HEK293 (cell line): Measurements from ENCODE around the gene TK1.

Source experiments
- CTCF ChIA-PET: fragments of 350-600 bp; formaldehyde crosslinking; extraction: SDS; loops from one replicate; lab custom pipeline; 2021; ENCODE audit warnings: antibody characterized with exemption; lab: Yijun Ruan, JAX
- POLR2A ChIA-PET: fragments of 300-600 bp; formaldehyde crosslinking; extraction: SDS; loops from one replicate; lab custom pipeline; 2020; ENCODE audit warnings: antibody characterized with exemption, inconsistent platforms; lab: Yijun Ruan, JAX
- H3K27ac ChIP-seq: fragments of 200-500 bp; sonication (Bioruptor generic); 2 replicates; pipeline ENCODE4 v1.5.1; 2014; ENCODE audit warnings: low read depth, low read length, control low read depth, inconsistent platforms; ENCODE audit errors: extremely low read depth
- H3K36me3 ChIP-seq, 2 experiments: fragments of 200-500 bp in 1 of 2; sonication (Bioruptor generic) in 1 of 2; 1 replicate in 1 of 2; 2 replicates in 1 of 2; pipeline ENCODE4 v1.5.1; 2014 to 2017; ENCODE audit warnings: inconsistent platforms in 2 of 2, low read length in 2 of 2; ENCODE audit not compliant: control insufficient read depth in 2 of 2, insufficient read depth in 1 of 2
- H3K4me1 ChIP-seq: fragments of 200-500 bp; sonication (Bioruptor generic); 2 replicates; pipeline ENCODE4 v1.5.1; 2014; ENCODE audit warnings: mild to moderate bottlenecking, low read length, inconsistent platforms; ENCODE audit not compliant: control insufficient read depth, insufficient read depth
- H3K4me3 ChIP-seq: 2 replicates; pipeline ENCODE4 v1.5.1; 2011; ENCODE audit warnings: low read depth, mild to moderate bottlenecking, control low read depth, low read length, moderate library complexity
- H3K9me3 ChIP-seq: fragments of 200-500 bp; sonication (Bioruptor generic); 2 replicates; pipeline ENCODE4 v1.5.1; 2014; ENCODE audit warnings: low read depth, low read length, inconsistent platforms; ENCODE audit not compliant: control insufficient read depth, insufficient read depth
- GLIS2 ChIP-seq: fragments of 450-650 bp; formaldehyde crosslinking; IDR thresholded peaks from 2 replicates; pipeline ENCODE4 v1.5.1; 2016; ENCODE audit warnings: missing biosample characterization, missing genetic modification characterization
- HOXA7 ChIP-seq: sonication (generic); formaldehyde crosslinking; IDR thresholded peaks from 2 replicates; pipeline ENCODE4 v1.8.1; 2022; ENCODE audit warnings: missing genetic modification reagents, borderline replicate concordance
- WT1 ChIP-seq: fragments of 450-650 bp; formaldehyde crosslinking; IDR thresholded peaks from 2 replicates; pipeline ENCODE4 v1.5.1; 2016; ENCODE audit warnings: missing biosample characterization, missing genetic modification characterization
- YY2 ChIP-seq: fragments of 450-650 bp; formaldehyde crosslinking; IDR thresholded peaks from 2 replicates; pipeline ENCODE4 v1.5.1; 2016; ENCODE audit warnings: missing biosample characterization, missing genetic modification characterization
- ZBTB20 ChIP-seq: fragments of 450-650 bp; formaldehyde crosslinking; IDR thresholded peaks from 2 replicates; pipeline ENCODE4 v1.5.1; 2016; ENCODE audit warnings: missing biosample characterization, missing genetic modification characterization
- ZFP37 ChIP-seq: fragments of 450-650 bp; formaldehyde crosslinking; IDR thresholded peaks from 2 replicates; pipeline ENCODE4 v1.5.1; 2016; ENCODE audit warnings: missing biosample characterization, missing genetic modification characterization
- ZFP69B ChIP-seq: fragments of 450-650 bp; formaldehyde crosslinking; IDR thresholded peaks from 2 replicates; pipeline ENCODE4 v1.5.1; 2016; ENCODE audit warnings: missing biosample characterization, missing genetic modification characterization
- ZNF121 ChIP-seq: fragments of 450-650 bp; formaldehyde crosslinking; IDR thresholded peaks from 2 replicates; pipeline ENCODE4 v1.5.1; 2016; ENCODE audit warnings: missing biosample characterization, missing genetic modification characterization
- ZNF132 ChIP-seq: fragments of 450-650 bp; formaldehyde crosslinking; IDR thresholded peaks from 2 replicates; pipeline ENCODE4 v1.5.1; 2017; ENCODE audit warnings: missing biosample characterization, missing genetic modification characterization, borderline replicate concordance
- ZNF157 ChIP-seq: fragments of 450-650 bp; formaldehyde crosslinking; IDR thresholded peaks from 2 replicates; pipeline ENCODE4 v1.5.1; 2016; ENCODE audit warnings: missing biosample characterization, missing genetic modification characterization
- ZNF223 ChIP-seq: fragments of 450-650 bp; formaldehyde crosslinking; IDR thresholded peaks from 2 replicates; pipeline ENCODE4 v1.5.1; 2016; ENCODE audit warnings: missing biosample characterization, missing genetic modification characterization
- ZNF266 ChIP-seq: fragments of 450-650 bp; formaldehyde crosslinking; IDR thresholded peaks from 2 replicates; pipeline ENCODE4 v1.5.1; 2016; ENCODE audit warnings: missing biosample characterization, missing genetic modification characterization, low read depth
- ZNF302 ChIP-seq: fragments of 450-650 bp; formaldehyde crosslinking; IDR thresholded peaks from 2 replicates; pipeline ENCODE4 v1.5.1; 2016; ENCODE audit warnings: missing biosample characterization, missing genetic modification characterization, low read depth
- ZNF341 ChIP-seq: fragments of 450-650 bp; formaldehyde crosslinking; IDR thresholded peaks from 2 replicates; pipeline ENCODE4; 2016; ENCODE audit warnings: low read depth, missing biosample characterization, missing genetic modification characterization
- ZNF473 ChIP-seq: fragments of 450-650 bp; formaldehyde crosslinking; IDR thresholded peaks from 2 replicates; pipeline ENCODE4 v1.5.1; 2017; ENCODE audit warnings: missing biosample characterization, missing genetic modification characterization
- ZNF596 ChIP-seq: fragments of 450-650 bp; IDR thresholded peaks from 2 replicates; pipeline ENCODE4 v1.5.0; 2018; ENCODE audit warnings: missing biosample characterization, mild to moderate bottlenecking, missing genetic modification characterization, moderate library complexity
- TF ChIP-seq, protein P1 (sequence below): fragments of 450-650 bp; formaldehyde crosslinking; IDR thresholded peaks from 2 replicates; pipeline ENCODE4 v1.5.1; 2016; ENCODE audit warnings: missing biosample characterization, missing genetic modification characterization
- TF ChIP-seq, protein P2 (sequence below): fragments of 450-650 bp; formaldehyde crosslinking; IDR thresholded peaks from 2 replicates; pipeline ENCODE4 v1.5.1; 2017; ENCODE audit warnings: missing biosample characterization, missing genetic modification characterization
- TF ChIP-seq, protein P3 (sequence below): fragments of 450-650 bp; formaldehyde crosslinking; IDR thresholded peaks from 2 replicates; pipeline ENCODE4 v1.5.1; 2016; ENCODE audit warnings: missing biosample characterization, missing genetic modification characterization
- TF ChIP-seq, protein P4 (sequence below): IDR thresholded peaks from 2 replicates; pipeline ENCODE4 v1.6.1; 2011; ENCODE audit warnings: mild to moderate bottlenecking, low read depth, low read length, borderline replicate concordance

The TK1 gene

DNA sequence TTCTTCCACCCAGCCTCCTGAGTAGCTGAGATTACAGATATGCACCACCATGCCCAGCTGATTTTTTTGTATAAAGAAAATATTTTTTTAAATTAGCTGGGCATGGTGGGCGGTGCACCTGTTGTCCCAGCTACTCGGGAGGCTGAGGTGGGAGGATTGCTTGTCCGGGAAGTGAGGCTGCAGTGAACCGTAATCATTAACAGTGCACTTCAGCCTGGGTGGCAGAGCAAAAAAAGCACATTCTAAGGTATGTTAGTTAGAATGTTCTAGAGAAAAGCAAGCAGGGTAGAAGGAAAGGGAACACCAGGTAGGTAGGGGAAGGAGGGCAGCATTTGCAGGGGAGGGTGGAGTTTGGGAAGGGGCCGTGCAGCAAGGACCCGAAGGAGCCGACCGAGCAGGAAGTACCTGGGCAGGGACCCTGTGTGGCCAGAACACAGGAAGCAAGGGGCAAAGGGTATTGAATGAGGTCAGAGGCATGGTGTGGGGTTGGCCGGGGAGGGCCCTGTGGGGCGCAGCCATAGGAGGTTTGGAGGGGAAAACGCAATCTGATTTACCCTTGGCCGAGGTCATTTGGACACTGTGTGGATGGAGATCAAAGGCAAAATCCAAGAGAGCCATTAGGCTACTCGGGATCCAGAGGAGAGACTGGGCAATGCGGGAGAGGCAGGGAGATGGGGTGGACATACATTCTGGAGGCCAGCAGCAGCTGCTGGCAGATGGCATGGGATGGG is 38.4 kb downstream of the TK1 start:
- no peaks in the 10 kb centered on the region for H3K36me3 ChIP-seq

DNA sequence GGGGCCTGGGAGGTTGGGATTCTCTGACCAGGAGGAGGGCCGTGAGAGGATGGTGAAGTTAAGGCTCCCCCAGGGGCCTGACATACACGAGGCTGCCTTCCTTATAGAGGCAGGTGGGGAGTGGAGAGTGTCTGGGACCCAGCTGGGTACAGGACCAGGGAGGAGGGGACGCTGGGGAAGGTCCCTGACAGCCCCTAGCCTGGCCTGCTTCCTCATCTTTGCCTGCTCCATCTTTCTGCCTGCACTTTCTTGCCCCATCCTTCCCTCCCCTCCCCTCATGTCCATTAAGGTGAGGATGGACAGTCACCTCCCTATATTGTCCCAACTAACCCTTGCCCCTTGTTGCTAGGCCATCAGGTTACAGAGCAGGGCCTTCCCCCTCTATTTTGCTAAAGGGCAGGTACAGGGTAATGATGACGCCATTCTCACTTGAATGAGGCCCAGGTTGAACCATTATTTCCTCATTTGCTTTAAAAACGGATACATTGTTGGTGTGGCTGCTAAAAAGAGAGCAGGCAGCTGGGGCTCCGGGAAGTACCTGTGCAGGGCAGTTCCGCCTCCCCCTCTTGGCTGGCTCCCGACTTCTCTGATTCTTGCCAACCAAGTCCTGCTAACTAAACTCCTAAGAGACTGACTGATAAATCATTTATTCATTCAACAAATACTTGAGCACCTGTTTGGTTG is 39.4 kb downstream of the TK1 start:
- ChIA-PET POLR2A (interaction anchor here (1.2 kb wide), 1 partner anchor 14 kb away, joined by 4 read pairs; no protein-coding TSS in a partner anchor), CTCF (interaction anchor here (0.6 to 1.5 kb wide), 4 partner anchors 10 to 213 kb away, joined by 3 to 6 read pairs (median 4); no protein-coding TSS in a partner anchor)
- peaks cover 4% of the 10 kb centered on the region for H3K4me1 ChIP-seq
- TF ChIP-seq ZNF121 (tag by site-specific recombination) (no peak), ZFP69B (no peak), ZNF302 (tag by site-specific recombination) (no peak), ZNF223 (tag by site-specific recombination) (0 out of 2 replicates have a peak, but pooled peaks have one; percentile 47)
- TF ChIP-seq, protein P1, sequence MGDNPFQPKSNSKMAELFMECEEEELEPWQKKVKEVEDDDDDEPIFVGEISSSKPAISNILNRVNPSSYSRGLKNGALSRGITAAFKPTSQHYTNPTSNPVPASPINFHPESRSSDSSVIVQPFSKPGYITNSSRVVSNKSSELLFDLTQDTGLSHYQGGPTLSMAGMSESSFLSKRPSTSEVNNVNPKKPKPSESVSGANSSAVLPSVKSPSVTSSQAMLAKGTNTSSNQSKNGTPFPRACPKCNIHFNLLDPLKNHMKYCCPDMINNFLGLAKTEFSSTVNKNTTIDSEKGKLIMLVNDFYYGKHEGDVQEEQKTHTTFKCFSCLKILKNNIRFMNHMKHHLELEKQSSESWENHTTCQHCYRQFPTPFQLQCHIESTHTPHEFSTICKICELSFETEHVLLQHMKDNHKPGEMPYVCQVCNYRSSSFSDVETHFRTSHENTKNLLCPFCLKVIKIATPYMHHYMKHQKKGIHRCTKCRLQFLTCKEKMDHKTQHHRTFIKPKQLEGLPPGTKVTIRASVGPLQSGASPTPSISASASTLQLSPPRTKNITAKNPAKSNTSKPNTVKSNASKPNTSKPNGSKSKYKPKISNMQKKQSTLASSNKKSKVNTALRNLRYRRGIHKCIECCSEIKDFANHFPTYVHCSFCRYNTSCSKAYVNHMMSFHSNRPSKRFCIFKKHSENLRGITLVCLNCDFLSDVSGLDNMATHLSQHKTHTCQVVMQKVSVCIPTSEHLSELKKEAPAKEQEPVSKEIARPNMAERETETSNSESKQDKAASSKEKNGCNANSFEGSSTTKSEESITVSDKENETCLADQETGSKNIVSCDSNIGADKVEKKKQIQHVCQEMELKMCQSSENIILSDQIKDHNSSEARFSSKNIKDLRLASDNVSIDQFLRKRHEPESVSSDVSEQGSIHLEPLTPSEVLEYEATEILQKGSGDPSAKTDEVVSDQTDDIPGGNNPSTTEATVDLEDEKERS (tag by site-specific recombination), result no peak
- H3K27ac ChIP-seq, result no peak overlapping the region
- H3K36me3 ChIP-seq, result no peaks in the 10 kb centered on the region
- H3K9me3 ChIP-seq, result no peaks in the 10 kb centered on the region
- H3K4me3 ChIP-seq, result no peak overlapping the region

More for the DNA sequence above, 38.4 kb downstream of the TK1 start:
- H3K9me3 ChIP-seq, result no peaks in the 10 kb centered on the region
- H3K4me1 ChIP-seq, result peaks cover 4% of the 10 kb centered on the region
- no peak overlapping the region for H3K27ac ChIP-seq
- POLR2A ChIA-PET, result interaction anchor here (1.2 to 1.3 kb wide), 2 partner anchors 8 to 13 kb away, joined by 4 to 8 read pairs; no protein-coding TSS in a partner anchor
- CTCF ChIA-PET, result interaction anchor here (1.5 kb wide), 1 partner anchor 212 kb away, joined by 4 read pairs; no protein-coding TSS in a partner anchor
- TF ChIP-seq YY2 (tag by site-specific recombination), result no peak
- TF ChIP-seq ZNF266, result no peak
- TF ChIP-seq ZFP69B, result no peak
- TF ChIP-seq, protein P2, sequence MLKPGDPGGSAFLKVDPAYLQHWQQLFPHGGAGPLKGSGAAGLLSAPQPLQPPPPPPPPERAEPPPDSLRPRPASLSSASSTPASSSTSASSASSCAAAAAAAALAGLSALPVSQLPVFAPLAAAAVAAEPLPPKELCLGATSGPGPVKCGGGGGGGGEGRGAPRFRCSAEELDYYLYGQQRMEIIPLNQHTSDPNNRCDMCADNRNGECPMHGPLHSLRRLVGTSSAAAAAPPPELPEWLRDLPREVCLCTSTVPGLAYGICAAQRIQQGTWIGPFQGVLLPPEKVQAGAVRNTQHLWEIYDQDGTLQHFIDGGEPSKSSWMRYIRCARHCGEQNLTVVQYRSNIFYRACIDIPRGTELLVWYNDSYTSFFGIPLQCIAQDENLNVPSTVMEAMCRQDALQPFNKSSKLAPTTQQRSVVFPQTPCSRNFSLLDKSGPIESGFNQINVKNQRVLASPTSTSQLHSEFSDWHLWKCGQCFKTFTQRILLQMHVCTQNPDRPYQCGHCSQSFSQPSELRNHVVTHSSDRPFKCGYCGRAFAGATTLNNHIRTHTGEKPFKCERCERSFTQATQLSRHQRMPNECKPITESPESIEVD, result no peak
- TF ChIP-seq GLIS2 (tag by site-specific recombination), result 0 out of 2 replicates have a peak, but pooled peaks have one; percentile 21
- TF ChIP-seq ZNF157 (tag by site-specific recombination), result no peak
- H3K4me3 ChIP-seq, result no peak overlapping the region

DNA sequence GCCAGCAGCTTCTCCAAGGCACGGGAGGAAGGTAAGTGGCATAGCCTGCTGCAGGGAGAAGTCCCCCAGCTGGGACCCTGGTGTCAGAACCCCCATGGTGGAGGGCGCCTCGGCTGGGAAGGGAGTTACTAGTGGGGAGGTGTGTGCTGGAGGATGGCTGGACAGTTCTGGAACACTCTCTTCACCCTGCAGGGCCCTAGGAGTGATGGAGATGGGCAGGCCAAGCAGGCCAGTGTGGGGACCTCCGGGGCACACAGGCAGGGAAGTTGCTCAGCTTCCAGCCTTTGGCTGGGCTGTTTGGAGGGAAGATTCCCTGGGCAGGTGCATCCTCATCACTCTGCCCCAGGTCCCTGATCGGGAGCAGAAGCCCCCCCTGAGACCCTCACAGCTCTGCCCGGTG is 40.0 kb downstream of the TK1 start:
- H3K4me3 ChIP-seq, result no peak overlapping the region
- H3K27ac ChIP-seq, result no peak overlapping the region
- POLR2A ChIA-PET, result no interaction called here
- CTCF ChIA-PET, result interaction anchor here (0.6 to 1.1 kb wide), 4 partner anchors 9 to 719 kb away, joined by 3 to 6 read pairs (median 3); no protein-coding TSS in a partner anchor
- H3K36me3 ChIP-seq, result no peaks in the 10 kb centered on the region
- H3K9me3 ChIP-seq, result no peaks in the 10 kb centered on the region
- H3K4me1 ChIP-seq, result peaks cover 4% of the 10 kb centered on the region
- no peak for TF ChIP-seq ZNF596 (tag by site-specific recombination)
- no peak for TF ChIP-seq ZNF473 (tag by site-specific recombination)
- no peak for TF ChIP-seq ZNF132 (tag by site-specific recombination)
- TF ChIP-seq ZBTB20, result no peak
- no peak for TF ChIP-seq WT1
- TF ChIP-seq ZFP37 (tag by site-specific recombination), result no peak
- TF ChIP-seq, protein P3, sequence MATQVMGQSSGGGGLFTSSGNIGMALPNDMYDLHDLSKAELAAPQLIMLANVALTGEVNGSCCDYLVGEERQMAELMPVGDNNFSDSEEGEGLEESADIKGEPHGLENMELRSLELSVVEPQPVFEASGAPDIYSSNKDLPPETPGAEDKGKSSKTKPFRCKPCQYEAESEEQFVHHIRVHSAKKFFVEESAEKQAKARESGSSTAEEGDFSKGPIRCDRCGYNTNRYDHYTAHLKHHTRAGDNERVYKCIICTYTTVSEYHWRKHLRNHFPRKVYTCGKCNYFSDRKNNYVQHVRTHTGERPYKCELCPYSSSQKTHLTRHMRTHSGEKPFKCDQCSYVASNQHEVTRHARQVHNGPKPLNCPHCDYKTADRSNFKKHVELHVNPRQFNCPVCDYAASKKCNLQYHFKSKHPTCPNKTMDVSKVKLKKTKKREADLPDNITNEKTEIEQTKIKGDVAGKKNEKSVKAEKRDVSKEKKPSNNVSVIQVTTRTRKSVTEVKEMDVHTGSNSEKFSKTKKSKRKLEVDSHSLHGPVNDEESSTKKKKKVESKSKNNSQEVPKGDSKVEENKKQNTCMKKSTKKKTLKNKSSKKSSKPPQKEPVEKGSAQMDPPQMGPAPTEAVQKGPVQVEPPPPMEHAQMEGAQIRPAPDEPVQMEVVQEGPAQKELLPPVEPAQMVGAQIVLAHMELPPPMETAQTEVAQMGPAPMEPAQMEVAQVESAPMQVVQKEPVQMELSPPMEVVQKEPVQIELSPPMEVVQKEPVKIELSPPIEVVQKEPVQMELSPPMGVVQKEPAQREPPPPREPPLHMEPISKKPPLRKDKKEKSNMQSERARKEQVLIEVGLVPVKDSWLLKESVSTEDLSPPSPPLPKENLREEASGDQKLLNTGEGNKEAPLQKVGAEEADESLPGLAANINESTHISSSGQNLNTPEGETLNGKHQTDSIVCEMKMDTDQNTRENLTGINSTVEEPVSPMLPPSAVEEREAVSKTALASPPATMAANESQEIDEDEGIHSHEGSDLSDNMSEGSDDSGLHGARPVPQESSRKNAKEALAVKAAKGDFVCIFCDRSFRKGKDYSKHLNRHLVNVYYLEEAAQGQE (tag by site-specific recombination), result no peak
- no peak for TF ChIP-seq HOXA7 (CRISPR knock-in tag)
- no peak for TF ChIP-seq ZNF341
- TF ChIP-seq, protein P4, sequence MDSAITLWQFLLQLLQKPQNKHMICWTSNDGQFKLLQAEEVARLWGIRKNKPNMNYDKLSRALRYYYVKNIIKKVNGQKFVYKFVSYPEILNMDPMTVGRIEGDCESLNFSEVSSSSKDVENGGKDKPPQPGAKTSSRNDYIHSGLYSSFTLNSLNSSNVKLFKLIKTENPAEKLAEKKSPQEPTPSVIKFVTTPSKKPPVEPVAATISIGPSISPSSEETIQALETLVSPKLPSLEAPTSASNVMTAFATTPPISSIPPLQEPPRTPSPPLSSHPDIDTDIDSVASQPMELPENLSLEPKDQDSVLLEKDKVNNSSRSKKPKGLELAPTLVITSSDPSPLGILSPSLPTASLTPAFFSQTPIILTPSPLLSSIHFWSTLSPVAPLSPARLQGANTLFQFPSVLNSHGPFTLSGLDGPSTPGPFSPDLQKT, result no peak
